Cardiac muscle cell (in vitro differentiated cells and primary cell): Measurements from ENCODE around the gene C18orf63. TPM values are rescaled to one million over a fixed set of nuclear protein-coding genes. Genes with fewer than 3 reads are reported as not detected.

Experiments
- DNase-seq, 2 donors: peaks; one replicate each; pipeline versions ENCODE4 v3.0.0 to v3.0.0-alpha.2; 2010 to 2017; ENCODE audit warnings: low read depth in 1 of 2, low spot score in 1 of 2
- H3K27ac ChIP-seq: fragments of 200-600 bp; sonication (generic); 2 replicates; pipeline ENCODE4 v1.5.1; 2016
- H3K27me3 ChIP-seq: fragments of 200-600 bp; sonication (generic); 2 replicates; pipeline ENCODE4 v1.6.0; 2016; ENCODE audit warnings: control low read depth
- H3K36me3 ChIP-seq: fragments of 200-600 bp; sonication (generic); 2 replicates; pipeline ENCODE4 v1.5.1; 2016; ENCODE audit warnings: control low read depth
- H3K4me1 ChIP-seq: fragments of 200-600 bp; sonication (generic); 2 replicates; pipeline ENCODE4 v1.8.1; 2017; ENCODE audit warnings: low read depth, mild to moderate bottlenecking, mixed run types
- H3K4me3 ChIP-seq: fragments of 200-600 bp; sonication (generic); 2 replicates; pipeline ENCODE4 v1.5.1; 2016; ENCODE audit warnings: mild to moderate bottlenecking
- H3K9me3 ChIP-seq: fragments of 200-600 bp; sonication (generic); 2 replicates; pipeline ENCODE4 v1.5.1; 2017; ENCODE audit warnings: low read depth, mild to moderate bottlenecking, control low read depth
- CTCF ChIP-seq: IDR thresholded peaks from 2 replicates; pipeline ENCODE4 v1.5.1; 2012; ENCODE audit warnings: low read depth, mild to moderate bottlenecking, low read length
- polyA plus RNA-seq: library from polyadenylated mRNA; unstranded; fragments of >200 nt; fragmentation: Nextera tagmentation; extraction: Ambion mirVana; gene quantifications from 2 replicates; pipeline ENCODE4 v1.2.1, GENCODE V29; 2016
- total RNA-seq: library from RNA; depleted of rRNA; stranded (reverse); fragments of >200 nt; gene quantifications from 2 replicates; pipeline ENCODE4 v1.2.3, GENCODE V29; 2016

Gene C18orf63
- total and polyA plus RNA-seq, 2 experiments from 2014 or later, result not detected

- Histone ChIP-seq H3K4me3 (no peak overlapping the region), H3K27me3 (no peaks in the 10 kb centered on the region), H3K27ac (no peak overlapping the region), H3K9me3 (no peaks in the 10 kb centered on the region), H3K4me1 (no peaks in the 10 kb centered on the region), H3K36me3 (no peaks in the 10 kb centered on the region)
- peak in 1 of 2 donors; percentile 44 for DNase-seq
- TF ChIP-seq CTCF, result no peak
Measured at GRCh38 chr18:74333091-74333490, 17.5 kb downstream of the C18orf63 start.

GRCh38 chr18:74334242-74334893 lies 18.7 kb downstream of the C18orf63 start:
- Histone ChIP-seq H3K4me3 (no peak overlapping the region), H3K9me3 (no peaks in the 10 kb centered on the region), H3K27ac (no peak overlapping the region), H3K27me3 (no peaks in the 10 kb centered on the region), H3K36me3 (no peaks in the 10 kb centered on the region), H3K4me1 (no peaks in the 10 kb centered on the region)
- no peak for DNase-seq
- TF ChIP-seq CTCF, result no peak

- Histone ChIP-seq H3K27ac (no peak overlapping the region), H3K36me3 (no peaks in the 10 kb centered on the region), H3K27me3 (no peaks in the 10 kb centered on the region), H3K9me3 (no peaks in the 10 kb centered on the region), H3K4me3 (no peak overlapping the region), H3K4me1 (no peaks in the 10 kb centered on the region)
- no peak for TF ChIP-seq CTCF
- no peak for DNase-seq
Measured at GRCh38 chr18:74336656-74337055, 21.0 kb downstream of the C18orf63 start.

- H3K27me3 ChIP-seq, result no peaks in the 10 kb centered on the region
- H3K4me1 ChIP-seq, result no peaks in the 10 kb centered on the region
- DNase-seq, result no peak
- H3K36me3 ChIP-seq, result no peaks in the 10 kb centered on the region
- H3K27ac ChIP-seq, result no peak overlapping the region
- no peak for TF ChIP-seq CTCF
- no peaks in the 10 kb centered on the region for H3K9me3 ChIP-seq
- H3K4me3 ChIP-seq, result no peak overlapping the region
Measured at GRCh38 chr18:74337155-74337911, 21.7 kb downstream of the C18orf63 start.

- no peaks in the 10 kb centered on the region for H3K4me1 ChIP-seq
Measured at GRCh38 chr18:74337912-74338309, 22.3 kb downstream of the C18orf63 start.

More at GRCh38 chr18:74337912-74338309, 22.3 kb downstream of the C18orf63 start:
- no peak for TF ChIP-seq CTCF
- no peak for DNase-seq
- Histone ChIP-seq H3K9me3 (no peaks in the 10 kb centered on the region), H3K27me3 (no peaks in the 10 kb centered on the region), H3K36me3 (no peaks in the 10 kb centered on the region), H3K4me3 (no peak overlapping the region), H3K27ac (no peak overlapping the region)
